Smooth muscle cell (in vitro differentiated cells): ENCODE data around the gene GGTLC2. TPM values are rescaled to one million over a fixed set of nuclear protein-coding genes. Genes with fewer than 3 reads are reported as not detected.
"Not testable (repeated sequence)": the region's sequence is repeated elsewhere in the genome, so short reads cannot be mapped to it uniquely, and the experiment has no call there.

Experiments
- DNase-seq: peaks from one replicate; lab custom pipeline; 2025; ENCODE audit not compliant: unreplicated experiment; lab: John Stamatoyannopoulos, UW
- H2AFZ ChIP-seq: fragments of 200-600 bp; sonication (generic); 2 replicates; pipeline ENCODE4 v1.6.0; 2016; ENCODE audit warnings: antibody characterized with exemption, low read depth, mild to moderate bottlenecking
- H3F3A ChIP-seq: fragments of 200-600 bp; sonication (generic); 2 replicates; pipeline ENCODE4 v1.6.0; 2017; ENCODE audit warnings: antibody characterized with exemption, low read depth
- H3K27ac ChIP-seq: fragments of 200-600 bp; sonication (generic); 2 replicates; pipeline ENCODE4 v1.5.1; 2016; ENCODE audit warnings: low read depth, mild to moderate bottlenecking
- H3K27me3 ChIP-seq: fragments of 200-600 bp; sonication (generic); 2 replicates; pipeline ENCODE4 v1.6.1; 2016; ENCODE audit warnings: low read depth, mild to moderate bottlenecking
- H3K36me3 ChIP-seq: fragments of 200-600 bp; sonication (generic); 2 replicates; pipeline ENCODE4 v1.5.1; 2016; ENCODE audit warnings: low read depth
- H3K4me1 ChIP-seq: fragments of 200-600 bp; sonication (generic); 2 replicates; pipeline ENCODE4 v1.5.1; 2016; ENCODE audit warnings: low read depth
- H3K4me2 ChIP-seq: fragments of 200-600 bp; sonication (generic); 2 replicates; pipeline ENCODE4 v1.6.0; 2016; ENCODE audit warnings: mild to moderate bottlenecking
- H3K4me3 ChIP-seq: fragments of 200-600 bp; sonication (generic); 2 replicates; pipeline ENCODE4 v1.5.1; 2016; ENCODE audit warnings: mild to moderate bottlenecking
- H3K79me2 ChIP-seq: fragments of 200-600 bp; sonication (generic); 2 replicates; pipeline ENCODE4 v1.6.0; 2016; ENCODE audit warnings: low read depth, mild to moderate bottlenecking
- H3K9ac ChIP-seq: fragments of 200-600 bp; sonication (generic); 2 replicates; pipeline ENCODE4 v1.6.0; 2016; ENCODE audit warnings: low read depth
- H3K9me3 ChIP-seq: fragments of 200-600 bp; sonication (generic); replicated peaks from 2 replicates; pipeline ENCODE4 v1.5.1; 2016; ENCODE audit warnings: low read depth
- H4K20me1 ChIP-seq: fragments of 200-600 bp; sonication (generic); 2 replicates; pipeline ENCODE4 v1.6.0; 2016; ENCODE audit warnings: low read depth
- WGBS: methylation state at CpG from one replicate; pipeline ENCODE4 v1.1.7; 2016; ENCODE audit warnings: low lambda C conversion rate; 5-methylcytosine and 5-hydroxymethylcytosine counted together
- polyA plus RNA-seq: library from polyadenylated mRNA; unstranded; fragments of >200 nt; fragmentation: Nextera tagmentation; extraction: Ambion mirVana; gene quantifications from 2 replicates; pipeline ENCODE4 v1.2.1, GENCODE V29; 2016
- total RNA-seq: library from RNA; depleted of rRNA; stranded (reverse); fragments of >200 nt; gene quantifications from 2 replicates; pipeline ENCODE4 v1.2.3, GENCODE V29; 2014
- TF ChIP-seq, protein P1 (sequence below): fragments of 200-600 bp; sonication (generic); IDR thresholded peaks from 2 replicates; pipeline ENCODE4 v1.5.1; 2017; ENCODE audit warnings: borderline replicate concordance, mild to moderate bottlenecking, antibody characterized with exemption; ENCODE audit not compliant: insufficient read depth, poor library complexity, severe bottlenecking

Gene GGTLC2
- total and polyA plus RNA-seq, 2 experiments from 2014 or later, result not detected

DNA sequence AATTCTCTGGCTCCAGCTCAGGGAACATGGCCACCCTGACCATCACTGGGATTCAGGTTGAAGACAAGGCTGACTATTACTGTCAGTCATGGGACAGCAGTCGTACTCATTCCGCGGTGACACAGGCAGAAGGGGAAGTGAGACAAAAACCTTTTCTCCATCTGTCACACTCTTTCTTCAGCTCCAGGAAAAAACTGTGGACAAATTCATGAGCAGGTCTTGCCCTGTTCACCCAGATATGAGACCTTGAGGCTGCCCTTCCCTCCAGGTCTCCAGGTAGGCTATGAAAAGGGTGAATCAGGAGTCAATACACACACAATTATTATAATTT is 39.4 kb upstream of the GGTLC2 start:
- Histone ChIP-seq H4K20me1 (no peaks in the 10 kb centered on the region), H3K36me3 (no peaks in the 10 kb centered on the region), H3K4me3 (no peak overlapping the region), H3K4me2 (no peak overlapping the region), H2AFZ (no peak overlapping the region), H3K9ac (no peak overlapping the region), H3K79me2 (no peaks in the 10 kb centered on the region), H3K9me3 (no peaks in the 10 kb centered on the region), H3K27ac (no peak overlapping the region), H3K4me1 (no peaks in the 10 kb centered on the region), H3K27me3 (peaks cover 27% of the 10 kb centered on the region), H3F3A (no peaks in the 10 kb centered on the region)
- no peak for DNase-seq
- WGBS, result 91% methylated on average over 3 of the region's 3 CpGs
- TF ChIP-seq, protein P1, sequence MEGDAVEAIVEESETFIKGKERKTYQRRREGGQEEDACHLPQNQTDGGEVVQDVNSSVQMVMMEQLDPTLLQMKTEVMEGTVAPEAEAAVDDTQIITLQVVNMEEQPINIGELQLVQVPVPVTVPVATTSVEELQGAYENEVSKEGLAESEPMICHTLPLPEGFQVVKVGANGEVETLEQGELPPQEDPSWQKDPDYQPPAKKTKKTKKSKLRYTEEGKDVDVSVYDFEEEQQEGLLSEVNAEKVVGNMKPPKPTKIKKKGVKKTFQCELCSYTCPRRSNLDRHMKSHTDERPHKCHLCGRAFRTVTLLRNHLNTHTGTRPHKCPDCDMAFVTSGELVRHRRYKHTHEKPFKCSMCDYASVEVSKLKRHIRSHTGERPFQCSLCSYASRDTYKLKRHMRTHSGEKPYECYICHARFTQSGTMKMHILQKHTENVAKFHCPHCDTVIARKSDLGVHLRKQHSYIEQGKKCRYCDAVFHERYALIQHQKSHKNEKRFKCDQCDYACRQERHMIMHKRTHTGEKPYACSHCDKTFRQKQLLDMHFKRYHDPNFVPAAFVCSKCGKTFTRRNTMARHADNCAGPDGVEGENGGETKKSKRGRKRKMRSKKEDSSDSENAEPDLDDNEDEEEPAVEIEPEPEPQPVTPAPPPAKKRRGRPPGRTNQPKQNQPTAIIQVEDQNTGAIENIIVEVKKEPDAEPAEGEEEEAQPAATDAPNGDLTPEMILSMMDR, result no peak

GRCh38 chr22:22608022-22608421 is 36.4 kb upstream of the GGTLC2 start:
- not testable (repeated sequence) for H3K36me3 ChIP-seq, H3K27ac ChIP-seq, H3F3A ChIP-seq, H3K79me2 ChIP-seq, H3K4me1 ChIP-seq, H2AFZ ChIP-seq, H3K9me3 ChIP-seq, DNase-seq, H3K9ac ChIP-seq, H4K20me1 ChIP-seq, H3K4me3 ChIP-seq, H3K4me2 ChIP-seq
- peaks cover 38% of the 10 kb centered on the region for H3K27me3 ChIP-seq
- WGBS, result 83% methylated on average over 3 of the region's 3 CpGs

GRCh38 chr22:22609291-22609690 is 35.1 kb upstream of the GGTLC2 start:
- H3K4me3 ChIP-seq, result no peak overlapping the region
- H3K4me1 ChIP-seq, result no peaks in the 10 kb centered on the region
- TF ChIP-seq, protein P1, result no peak
- H3F3A ChIP-seq, result no peaks in the 10 kb centered on the region
- H3K27ac ChIP-seq, result no peak overlapping the region
- WGBS, result 86% methylated on average over 5 of the region's 5 CpGs
- no peak overlapping the region for H2AFZ ChIP-seq
- no peaks in the 10 kb centered on the region for H3K36me3 ChIP-seq
- no peak overlapping the region for H3K4me2 ChIP-seq
- DNase-seq, result no peak
- H4K20me1 ChIP-seq, result no peaks in the 10 kb centered on the region
- H3K9ac ChIP-seq, result no peak overlapping the region
- H3K79me2 ChIP-seq, result no peaks in the 10 kb centered on the region
- peaks cover 45% of the 10 kb centered on the region for H3K27me3 ChIP-seq
- H3K9me3 ChIP-seq, result no peaks in the 10 kb centered on the region

- Histone ChIP-seq H3K4me3 (no peak overlapping the region), H3K27ac (no peak overlapping the region), H3K79me2 (no peaks in the 10 kb centered on the region), H3K4me2 (no peak overlapping the region), H3F3A (no peaks in the 10 kb centered on the region), H3K9me3 (no peaks in the 10 kb centered on the region), H3K4me1 (no peaks in the 10 kb centered on the region), H4K20me1 (no peaks in the 10 kb centered on the region), H3K9ac (no peak overlapping the region), H3K36me3 (no peaks in the 10 kb centered on the region), H2AFZ (no peak overlapping the region), H3K27me3 (peaks cover 69% of the 10 kb centered on the region)
- TF ChIP-seq, protein P1, result no peak
- no peak for DNase-seq
- WGBS, result 47% methylated on average over 2 of the region's 2 CpGs
These were observed 31.9 kb upstream of the GGTLC2 start for GRCh38 chr22:22612516-22612915.
